ENCODE results near the gene GRID1. TPM values are rescaled to one million over a fixed set of nuclear protein-coding genes. Genes with fewer than 3 reads are reported as not detected.

Gene GRID1
- total RNA-seq, 4 donors from 2014 or later, result 0.40 to 1.9 (median 1.00) TPM

- H3K9me3 ChIP-seq, result no peaks in the 10 kb centered on the region
- no peak for DNase-seq
- no peak overlapping the region for H3K27ac ChIP-seq
- H3K36me3 ChIP-seq, result no peaks in the 10 kb centered on the region
- no peak for TF ChIP-seq POLR2A (IDR thresholded peaks at IDR 0.05)
- TF ChIP-seq CTCF (IDR thresholded peaks at IDR 0.05), result no peak
- TF ChIP-seq EP300 (IDR thresholded peaks at IDR 0.05; ENCODE audit: low read depth), result no peak
- no peak for TF ChIP-seq POLR2AphosphoS5 (IDR thresholded peaks at IDR 0.05)
- WGBS, 2 donors (ENCODE audit: low coverage in 1 of 2), result 58 to 73% methylated on average over 2 to 5 of the region's 5 CpGs
- no peaks in the 10 kb centered on the region for H3K27me3 ChIP-seq
- intact Hi-C loops (cut with DNase I; ENCODE audit: low total_unique reads) (no loop called here), in situ Hi-C loops (cut with MboI; ENCODE audit: low pct_ligation_motif_present in 1 of 4, low pct_unique_long_range_greater_than_20kb in 1 of 4, low sequenced_read_pairs in 3 of 4) (no loop called here)
- no peaks in the 10 kb centered on the region for H3K4me1 ChIP-seq
- H3K4me3 ChIP-seq, result no peak overlapping the region
These were observed 150.9 kb downstream of the GRID1 start for GRCh38 chr10:86215712-86216111.

GRCh38 chr10:86215046-86215445 lies 151.5 kb downstream of the GRID1 start:
- H3K9me3 ChIP-seq, result no peaks in the 10 kb centered on the region
- H3K4me3 ChIP-seq, result no peak overlapping the region
- intact Hi-C loops (cut with DNase I; ENCODE audit: low total_unique reads) (no loop called here), in situ Hi-C loops (cut with MboI; ENCODE audit: low pct_ligation_motif_present in 1 of 4, low pct_unique_long_range_greater_than_20kb in 1 of 4, low sequenced_read_pairs in 3 of 4) (no loop called here)
- TF ChIP-seq POLR2AphosphoS5 (IDR thresholded peaks at IDR 0.05) (no peak), CTCF (IDR thresholded peaks at IDR 0.05) (no peak), EP300 (IDR thresholded peaks at IDR 0.05; ENCODE audit: low read depth) (no peak), POLR2A (IDR thresholded peaks at IDR 0.05) (no peak)
- DNase-seq, result no peak
- H3K4me1 ChIP-seq, result no peaks in the 10 kb centered on the region
- H3K36me3 ChIP-seq, result no peaks in the 10 kb centered on the region
- 84 to 90% methylated on average over 2 to 4 of the region's 4 CpGs for WGBS, 2 donors (ENCODE audit: low coverage in 1 of 2)
- H3K27me3 ChIP-seq, result no peaks in the 10 kb centered on the region
- no peak overlapping the region for H3K27ac ChIP-seq

- TF ChIP-seq EP300 (IDR thresholded peaks at IDR 0.05; ENCODE audit: low read depth) (no peak), POLR2AphosphoS5 (IDR thresholded peaks at IDR 0.05) (no peak), POLR2A (IDR thresholded peaks at IDR 0.05) (no peak), CTCF (IDR thresholded peaks at IDR 0.05) (no peak)
- in situ Hi-C loops (cut with MboI; ENCODE audit: low pct_ligation_motif_present in 1 of 4, low pct_unique_long_range_greater_than_20kb in 1 of 4, low sequenced_read_pairs in 3 of 4), result no loop called here
- no peak for DNase-seq
- no peaks in the 10 kb centered on the region for H3K4me1 ChIP-seq
- intact Hi-C loops (cut with DNase I; ENCODE audit: low total_unique reads), result no loop called here
- H3K9me3 ChIP-seq, result no peaks in the 10 kb centered on the region
- no peak overlapping the region for H3K27ac ChIP-seq
- H3K36me3 ChIP-seq, result no peaks in the 10 kb centered on the region
- no peaks in the 10 kb centered on the region for H3K27me3 ChIP-seq
- H3K4me3 ChIP-seq, result no peak overlapping the region
- WGBS, 2 donors (ENCODE audit: low coverage in 1 of 2), result 75% methylated on average over 7 of the region's 7 CpGs; no CpG with 5 or more reads in 1 of the 2 donors
These were observed 153.4 kb downstream of the GRID1 start for GRCh38 chr10:86213148-86213547.

- Histone ChIP-seq H3K4me1 (no peaks in the 10 kb centered on the region), H3K9me3 (no peaks in the 10 kb centered on the region), H3K36me3 (no peaks in the 10 kb centered on the region), H3K4me3 (no peak overlapping the region), H3K27me3 (no peaks in the 10 kb centered on the region), H3K27ac (no peak overlapping the region)
- intact Hi-C loops (cut with DNase I; ENCODE audit: low total_unique reads), result no loop called here
- TF ChIP-seq POLR2AphosphoS5 (IDR thresholded peaks at IDR 0.05), result no peak
- TF ChIP-seq EP300 (IDR thresholded peaks at IDR 0.05; ENCODE audit: low read depth), result no peak
- no peak for TF ChIP-seq CTCF (IDR thresholded peaks at IDR 0.05)
- TF ChIP-seq POLR2A (IDR thresholded peaks at IDR 0.05), result no peak
- in situ Hi-C loops (cut with MboI; ENCODE audit: low pct_ligation_motif_present in 1 of 4, low pct_unique_long_range_greater_than_20kb in 1 of 4, low sequenced_read_pairs in 3 of 4), result no loop called here
- no peak for DNase-seq
- WGBS, 2 donors (ENCODE audit: low coverage in 1 of 2), result 73 to 80% methylated on average over 1 to 6 of the region's 6 CpGs
These were observed 154.2 kb downstream of the GRID1 start for GRCh38 chr10:86212391-86212700.
